Transverse colon (tissue), 4 donors: ENCODE data around the gene ZNRF4. TPM values are rescaled to one million over a fixed set of nuclear protein-coding genes. Genes with fewer than 3 reads are reported as not detected.

Source experiments
- DNase-seq: peaks from one replicate; pipeline ENCODE4 v3.0.0-alpha.2; 2019
- H3K27ac ChIP-seq, 4 donors: fragments of 200-600 bp; sonication (generic); 2 replicates each; pipeline ENCODE4 v1.5.1; 2016 to 2018; ENCODE audit warnings: inconsistent platforms in 4 of 4
- H3K27me3 ChIP-seq: fragments of 200-600 bp; sonication (generic); 2 replicates; pipeline ENCODE4 v1.5.1; 2017; ENCODE audit warnings: inconsistent platforms
- H3K36me3 ChIP-seq, 4 donors: fragments of 200-600 bp; sonication (generic); 2 replicates each; pipeline ENCODE4 v1.5.1; 2017 to 2019; ENCODE audit warnings: inconsistent platforms in 4 of 4
- H3K4me1 ChIP-seq, 4 donors: fragments of 200-600 bp; sonication (generic); 2 replicates each; pipeline ENCODE4 v1.5.1; 2017 to 2020; ENCODE audit warnings: inconsistent platforms in 4 of 4
- H3K4me3 ChIP-seq, 4 donors: fragments of 200-600 bp; sonication (generic); 1 replicate in 1 of 4; 2 replicates in 3 of 4; pipeline versions ENCODE4 v1.5.1 to v1.6.1; 2017 to 2019; ENCODE audit warnings: inconsistent platforms in 4 of 4
- H3K9me3 ChIP-seq, 2 donors: fragments of 200-600 bp; sonication (generic); 2 replicates each; pipeline ENCODE4 v1.5.1; 2017 to 2019; ENCODE audit warnings: inconsistent platforms in 2 of 2
- CTCF ChIP-seq, 5 experiments: fragments of 200-600 bp in 3 of 5; fragments of 450-650 bp in 2 of 5; sonication (generic) in 3 of 5; IDR thresholded peaks; 1 replicate in 2 of 5; 2 replicates in 3 of 5; pipeline ENCODE4 v1.5.1; 2016 to 2017; ENCODE audit warnings: antibody characterized with exemption in 5 of 5, inconsistent platforms in 3 of 5, mild to moderate bottlenecking in 2 of 5, moderate library complexity in 1 of 5
- EP300 ChIP-seq: sonication (generic); formaldehyde crosslinking; IDR thresholded peaks from one replicate; pipeline ENCODE4 v1.6.1; 2017; ENCODE audit warnings: antibody characterized with exemption, low read depth
- POLR2A ChIP-seq: fragments of 450-650 bp; IDR thresholded peaks from one replicate; pipeline ENCODE4 v1.6.1; 2016; ENCODE audit warnings: antibody characterized with exemption, mild to moderate bottlenecking, moderate library complexity
- POLR2AphosphoS5 ChIP-seq, 3 donors: sonication (generic); formaldehyde crosslinking; IDR thresholded peaks; one replicate each; pipeline ENCODE4 v1.6.1; 2016; ENCODE audit warnings: antibody characterized with exemption in 3 of 3
- WGBS, 2 donors: methylation state at CpG; one replicate each; pipeline ENCODE4 v1.1.5; 2018; ENCODE audit warnings: low coverage in 1 of 2; 5-methylcytosine and 5-hydroxymethylcytosine counted together
- in situ Hi-C, 4 donors: fragments of 200-750 bp; cut with MboI; loops; one replicate each; pipeline versions ENCODE4 v1.15.0 to v1.15.1; 2017; ENCODE audit warnings: low sequenced_read_pairs in 3 of 4, low pct_ligation_motif_present in 1 of 4, low pct_unique_long_range_greater_than_20kb in 1 of 4
- intact Hi-C: fragments of 100-400 bp; cut with DNase I; formaldehyde crosslinking; loops from one replicate; pipeline ENCODE4 v1.15.1; 2023; ENCODE audit warnings: low total_unique reads
- total RNA-seq, 4 donors: library from RNA; depleted of rRNA; stranded (reverse); fragments of >200 nt; gene quantifications; one replicate each; pipeline ENCODE4 v1.1.0, GENCODE V29; 2016

Gene ZNRF4
- total RNA-seq, 4 donors from 2014 or later, result not detected

GRCh38 chr19:5487222-5487621 lies 32.0 kb downstream of the ZNRF4 start:
- H3K9me3 ChIP-seq, result peaks cover 0 to 3% of the 10 kb centered on the region in 2 donors
- H3K36me3 ChIP-seq, result no peaks in the 10 kb centered on the region
- in situ Hi-C loops (no loop called here), intact Hi-C loops (no loop called here)
- H3K4me1 ChIP-seq, result no peaks in the 10 kb centered on the region
- no peak for TF ChIP-seq POLR2AphosphoS5 (IDR thresholded peaks at IDR 0.05)
- no peak for TF ChIP-seq EP300
- no peak for TF ChIP-seq CTCF (IDR thresholded peaks at IDR 0.05)
- no peak for TF ChIP-seq POLR2A
- no peak for DNase-seq
- 10 to 53% methylated on average over 3 to 7 of the region's 7 CpGs for WGBS, 2 donors
- H3K4me3 ChIP-seq, result no peak overlapping the region
- peaks cover 45% of the 10 kb centered on the region for H3K27me3 ChIP-seq
- no peak overlapping the region for H3K27ac ChIP-seq

- Histone ChIP-seq H3K4me1 (no peaks in the 10 kb centered on the region), H3K27me3 (peaks cover 59% of the 10 kb centered on the region), H3K27ac (no peak overlapping the region), H3K9me3 (no peaks in the 10 kb centered on the region), H3K36me3 (no peaks in the 10 kb centered on the region), H3K4me3 (no peak overlapping the region)
- in situ Hi-C loops, result no loop called here
- no peak for DNase-seq
- 56 to 100% methylated on average over 1 to 18 of the region's 18 CpGs for WGBS, 2 donors
- no peak for TF ChIP-seq POLR2AphosphoS5 (IDR thresholded peaks at IDR 0.05)
- no peak for TF ChIP-seq CTCF (IDR thresholded peaks at IDR 0.05)
- intact Hi-C loops, result no loop called here
Observed at GRCh38 chr19:5489551-5489950, 34.3 kb downstream of the ZNRF4 start.

GRCh38 chr19:5491565-5491964 lies 36.3 kb downstream of the ZNRF4 start:
- in situ Hi-C loops, result no loop called here
- H3K9me3 ChIP-seq, result no peaks in the 10 kb centered on the region
- 93% methylated on average over 11 of the region's 12 CpGs; no CpG with 5 or more reads in 1 of the 2 donors for WGBS, 2 donors
- DNase-seq, result no peak
- H3K27me3 ChIP-seq, result peaks cover 71% of the 10 kb centered on the region
- intact Hi-C loops, result no loop called here
- no peak overlapping the region for H3K4me3 ChIP-seq
- H3K36me3 ChIP-seq, result no peaks in the 10 kb centered on the region
- H3K4me1 ChIP-seq, result no peaks in the 10 kb centered on the region
- no peak overlapping the region for H3K27ac ChIP-seq
- TF ChIP-seq POLR2AphosphoS5 (IDR thresholded peaks at IDR 0.05) (no peak), POLR2A (no peak), EP300 (no peak), CTCF (IDR thresholded peaks at IDR 0.05) (no peak)

GRCh38 chr19:5492281-5492634 lies 37.0 kb downstream of the ZNRF4 start:
- Histone ChIP-seq H3K27me3 (peaks cover 71% of the 10 kb centered on the region), H3K4me1 (no peaks in the 10 kb centered on the region), H3K36me3 (no peaks in the 10 kb centered on the region), H3K9me3 (no peaks in the 10 kb centered on the region), H3K27ac (no peak overlapping the region), H3K4me3 (no peak overlapping the region)
- no peak for DNase-seq
- no peak for TF ChIP-seq POLR2A
- no peak for TF ChIP-seq EP300
- TF ChIP-seq CTCF (IDR thresholded peaks at IDR 0.05), result no peak
- TF ChIP-seq POLR2AphosphoS5 (IDR thresholded peaks at IDR 0.05), result no peak
- 56% methylated on average over 8 of the region's 8 CpGs; no CpG with 5 or more reads in 1 of the 2 donors for WGBS, 2 donors
- in situ Hi-C loops (no loop called here), intact Hi-C loops (no loop called here)
